Left ventricle myocardium inferior (tissue), 1 donor: ENCODE data around the gene TXNDC11. TPM values are rescaled to one million over a fixed set of nuclear protein-coding genes. Genes with fewer than 3 reads are reported as not detected.

Source experiments
- DNase-seq: peaks from one replicate; pipeline ENCODE4 v3.0.0-alpha.2; 2020
- H3K27ac ChIP-seq: fragments of 200-600 bp; replicated peaks from 2 replicates; pipeline ENCODE4 v1.8.0; 2021
- H3K27me3 ChIP-seq: fragments of 200-600 bp; 2 replicates; pipeline ENCODE4 v1.8.0; 2021; ENCODE audit warnings: low read depth
- H3K36me3 ChIP-seq: fragments of 200-600 bp; 2 replicates; pipeline ENCODE4 v1.8.0; 2021
- H3K4me1 ChIP-seq: fragments of 200-600 bp; 2 replicates; pipeline ENCODE4 v1.8.0; 2021
- H3K4me3 ChIP-seq: fragments of 200-600 bp; 2 replicates; pipeline ENCODE4 v1.8.0; 2021; ENCODE audit warnings: mild to moderate bottlenecking, moderate library complexity
- H3K9me3 ChIP-seq: fragments of 200-600 bp; replicated peaks from 2 replicates; pipeline ENCODE4 v1.8.0; 2021
- intact Hi-C: fragments of 100-400 bp; cut with micrococcal nuclease; formaldehyde crosslinking; loops from one replicate; pipeline ENCODE4 v1.11.0; 2022
- total RNA-seq: library from RNA; stranded (reverse); fragmentation: NEBNext Ultra II Directional; extraction: Animal tissue kit (Norgen Biotek cat#: 25700); gene quantifications from one replicate; pipeline ENCODE4 v1.2.1, GENCODE V29; 2021
- TF ChIP-seq, protein P1 (sequence below): fragments of 200-600 bp; IDR thresholded peaks from 2 replicates; pipeline ENCODE4 v1.8.0; 2021; ENCODE audit warnings: antibody characterized with exemption, mild to moderate bottlenecking, borderline replicate concordance
- donor health status: DM: no; HTN: yes; CAD: no; lungs with severe emphysema.

Gene TXNDC11
- total RNA-seq, 1 donor from 2014 or later: 23.9 TPM

DNA sequence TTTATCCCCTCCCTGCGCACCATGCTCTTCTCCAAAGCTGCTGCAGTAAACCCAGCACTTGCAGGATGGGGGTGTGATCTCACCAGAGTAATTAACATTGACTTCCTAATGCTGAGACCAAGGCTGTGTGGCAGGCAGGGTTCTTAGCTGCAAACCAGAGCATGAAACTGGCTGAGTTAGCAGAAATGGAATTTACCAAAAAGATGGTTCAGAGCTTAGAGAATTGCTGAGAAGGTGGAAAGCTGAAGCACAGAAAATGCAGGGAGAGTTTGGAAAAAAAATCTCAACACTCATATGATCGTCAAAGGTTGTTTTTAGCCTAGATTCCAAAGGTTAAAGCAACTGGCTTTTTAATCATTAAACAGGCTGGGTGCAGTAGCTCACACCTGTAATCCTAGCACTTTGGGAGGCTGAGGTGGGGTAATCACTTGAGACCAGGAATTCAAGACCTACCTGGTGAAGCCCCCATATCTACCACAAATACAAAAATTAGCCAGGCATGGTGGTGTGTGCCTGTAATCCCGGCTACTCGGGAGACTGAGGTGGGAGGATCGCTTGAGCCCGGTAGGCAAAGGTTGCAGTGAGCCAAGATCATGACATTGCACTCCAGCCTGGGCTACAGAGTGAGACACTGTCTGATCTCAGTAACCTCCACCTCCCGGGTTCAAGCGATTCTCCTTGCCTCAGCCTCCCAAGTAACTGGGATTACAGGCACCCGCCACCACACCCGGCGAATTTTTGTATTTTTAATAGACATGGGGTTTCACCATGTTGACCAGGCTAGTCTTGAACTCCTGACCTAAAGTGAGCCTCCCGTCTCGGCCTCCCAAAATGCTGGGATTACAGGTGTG is 6.0 kb upstream of the TXNDC11 start:
- H3K9me3 ChIP-seq: no peaks in the 10 kb centered on the region
- H3K36me3 ChIP-seq: peaks cover 52% of the 10 kb centered on the region
- TF ChIP-seq, protein P1, sequence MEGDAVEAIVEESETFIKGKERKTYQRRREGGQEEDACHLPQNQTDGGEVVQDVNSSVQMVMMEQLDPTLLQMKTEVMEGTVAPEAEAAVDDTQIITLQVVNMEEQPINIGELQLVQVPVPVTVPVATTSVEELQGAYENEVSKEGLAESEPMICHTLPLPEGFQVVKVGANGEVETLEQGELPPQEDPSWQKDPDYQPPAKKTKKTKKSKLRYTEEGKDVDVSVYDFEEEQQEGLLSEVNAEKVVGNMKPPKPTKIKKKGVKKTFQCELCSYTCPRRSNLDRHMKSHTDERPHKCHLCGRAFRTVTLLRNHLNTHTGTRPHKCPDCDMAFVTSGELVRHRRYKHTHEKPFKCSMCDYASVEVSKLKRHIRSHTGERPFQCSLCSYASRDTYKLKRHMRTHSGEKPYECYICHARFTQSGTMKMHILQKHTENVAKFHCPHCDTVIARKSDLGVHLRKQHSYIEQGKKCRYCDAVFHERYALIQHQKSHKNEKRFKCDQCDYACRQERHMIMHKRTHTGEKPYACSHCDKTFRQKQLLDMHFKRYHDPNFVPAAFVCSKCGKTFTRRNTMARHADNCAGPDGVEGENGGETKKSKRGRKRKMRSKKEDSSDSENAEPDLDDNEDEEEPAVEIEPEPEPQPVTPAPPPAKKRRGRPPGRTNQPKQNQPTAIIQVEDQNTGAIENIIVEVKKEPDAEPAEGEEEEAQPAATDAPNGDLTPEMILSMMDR: no peak
- no peak for DNase-seq
- no peaks in the 10 kb centered on the region for H3K27me3 ChIP-seq
- intact Hi-C loops: no loop called here
- no peak overlapping the region for H3K27ac ChIP-seq
- peaks cover 2% of the 10 kb centered on the region for H3K4me1 ChIP-seq
- H3K4me3 ChIP-seq: no peak overlapping the region

DNA sequence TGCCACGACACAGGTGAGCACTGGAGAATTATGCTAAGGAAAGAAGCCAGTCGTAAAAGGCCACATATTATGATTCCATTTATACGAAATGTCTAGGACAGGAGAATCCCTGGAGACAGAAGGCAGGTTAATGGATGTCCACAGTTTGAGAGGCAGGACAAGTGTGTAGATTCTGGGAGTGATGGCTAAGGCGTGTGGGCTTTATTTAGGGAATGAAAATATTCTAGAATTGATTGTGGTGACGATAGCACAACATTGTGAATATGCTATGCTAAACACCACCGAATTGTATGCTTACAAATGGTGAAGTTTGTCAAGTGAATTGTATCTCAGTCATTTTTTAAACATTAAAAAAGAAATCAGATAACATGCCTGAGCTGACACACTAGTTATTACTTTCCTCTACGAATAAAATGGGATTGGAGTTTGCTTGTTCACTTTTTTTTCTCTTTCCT is 5.3 kb upstream of the TXNDC11 start:
- no peak for DNase-seq
- Histone ChIP-seq H3K4me3 (no peak overlapping the region), H3K27ac (no peak overlapping the region), H3K36me3 (peaks cover 46% of the 10 kb centered on the region), H3K9me3 (no peaks in the 10 kb centered on the region), H3K4me1 (peaks cover 8% of the 10 kb centered on the region), H3K27me3 (no peaks in the 10 kb centered on the region)
- intact Hi-C loops: no loop called here
- TF ChIP-seq, protein P1: no peak

DNA sequence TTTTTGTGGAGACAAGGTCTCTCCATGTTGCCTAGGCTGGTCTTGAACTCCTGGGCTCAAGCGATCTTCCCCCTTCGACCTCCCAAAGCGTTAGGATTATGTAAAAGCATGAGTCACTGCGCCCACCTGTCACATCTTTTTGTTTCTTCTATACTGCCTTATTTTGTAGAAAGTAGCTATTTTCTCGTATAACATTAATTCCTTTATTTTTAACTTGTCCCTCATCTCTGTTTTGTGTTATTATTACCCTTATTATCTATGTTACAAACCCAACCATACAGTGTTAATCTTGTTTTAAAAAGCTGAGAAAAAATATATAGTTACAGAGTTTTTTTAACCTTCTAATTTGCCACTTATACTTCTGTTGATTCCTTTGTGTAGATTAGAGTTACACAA is 1.4 kb upstream of the TXNDC11 start:
- Histone ChIP-seq H3K4me3 (no peak overlapping the region), H3K27me3 (no peaks in the 10 kb centered on the region), H3K27ac (peak overlapping the region; percentile 9), H3K4me1 (peaks cover 44% of the 10 kb centered on the region), H3K9me3 (no peaks in the 10 kb centered on the region), H3K36me3 (peaks cover 7% of the 10 kb centered on the region)
- intact Hi-C loops: no loop called here
- DNase-seq: no peak
- TF ChIP-seq, protein P1: no peak

DNA sequence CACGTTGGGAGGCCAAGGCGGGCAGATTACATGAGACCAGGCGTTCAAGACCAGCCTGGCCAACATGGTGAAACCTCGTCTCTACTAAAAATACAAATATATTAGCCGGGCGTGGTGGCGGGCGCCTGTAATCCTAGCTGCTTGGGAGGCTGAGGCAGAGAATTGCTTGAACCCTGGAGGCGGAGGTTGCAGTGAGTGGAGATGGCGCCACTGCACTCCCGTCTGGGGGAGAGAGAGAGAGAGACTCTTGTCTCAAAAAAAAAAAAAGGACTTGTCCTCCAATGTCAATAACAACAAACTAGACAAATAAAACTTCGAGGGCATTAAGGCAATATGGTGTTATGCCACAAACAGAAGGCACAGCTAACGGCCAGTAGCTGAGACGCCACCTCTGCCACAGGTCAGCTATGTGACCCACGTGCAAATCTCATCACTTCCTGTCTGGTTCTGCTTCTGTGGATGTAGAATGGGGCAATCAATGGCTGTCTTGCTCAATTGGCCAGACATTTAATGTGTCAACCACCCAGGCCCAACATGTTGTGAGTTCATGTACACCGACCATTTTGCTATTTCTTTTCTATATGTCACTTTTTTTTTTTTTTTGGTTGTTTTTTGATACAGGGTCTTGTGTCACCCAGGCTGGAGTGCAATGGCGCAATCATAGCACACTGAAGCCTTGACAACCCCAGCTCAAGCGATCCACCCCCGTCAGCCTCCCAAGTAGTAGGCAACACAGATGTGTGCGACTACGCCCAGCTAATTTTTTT is 834 bp upstream of the TXNDC11 start:
- no peaks in the 10 kb centered on the region for H3K27me3 ChIP-seq
- H3K36me3 ChIP-seq: peaks cover under 1% of the 10 kb centered on the region
- H3K4me1 ChIP-seq: peaks cover 48% of the 10 kb centered on the region
- H3K9me3 ChIP-seq: no peaks in the 10 kb centered on the region
- H3K27ac ChIP-seq: peak overlapping the region; percentile 98
- intact Hi-C loops: no loop called here
- peak overlapping the region; percentile 81 for H3K4me3 ChIP-seq
- no peak for DNase-seq
- TF ChIP-seq, protein P1: no peak

DNA sequence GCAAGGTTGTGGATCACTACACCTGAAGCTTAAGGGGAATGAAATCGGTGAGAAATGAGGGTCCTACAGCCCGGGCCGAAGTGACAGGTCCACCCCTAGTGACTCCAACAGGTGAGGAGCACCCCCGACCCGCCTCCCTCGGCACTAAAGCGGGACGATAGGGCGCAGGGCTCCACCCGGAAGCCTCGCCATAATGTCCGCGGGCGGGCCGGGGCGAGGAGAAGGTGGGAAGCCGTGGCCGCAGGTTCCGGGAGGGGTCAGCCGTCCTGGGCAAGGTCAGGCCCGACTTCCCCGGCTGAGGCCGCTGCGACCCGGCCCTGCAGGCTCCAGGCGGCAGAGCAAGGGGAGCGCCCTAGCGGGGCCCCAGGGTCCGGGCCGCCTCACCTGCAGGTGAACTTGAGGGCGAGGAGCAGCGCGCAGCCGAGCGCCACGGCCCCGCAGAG is 543 bp downstream of the TXNDC11 start:
- DNase-seq: peak; percentile 46
- TF ChIP-seq, protein P1: peak; percentile 20
- intact Hi-C loops: no loop called here
- Histone ChIP-seq H3K27ac (peak overlapping the region; percentile 98), H3K27me3 (no peaks in the 10 kb centered on the region), H3K9me3 (no peaks in the 10 kb centered on the region), H3K4me1 (peaks cover 62% of the 10 kb centered on the region), H3K36me3 (peaks cover 3% of the 10 kb centered on the region), H3K4me3 (peak overlapping the region; percentile 81)
